RKO (cell line): Measurements from ENCODE around the gene UPF2.

Experiments used
- DNase-seq: peaks from one replicate; pipeline ENCODE4 v3.0.0-alpha.2; 2016; ENCODE audit warnings: low spot score

Gene UPF2

GRCh38 chr10:11884706-11885423, 157.7 kb downstream of the UPF2 start:
- DNase-seq = no peak

GRCh38 chr10:11882646-11883375, 159.8 kb downstream of the UPF2 start:
- DNase-seq = no peak

GRCh38 chr10:11881477-11882417, 160.9 kb downstream of the UPF2 start:
- peak; percentile 61 for DNase-seq

DNA sequence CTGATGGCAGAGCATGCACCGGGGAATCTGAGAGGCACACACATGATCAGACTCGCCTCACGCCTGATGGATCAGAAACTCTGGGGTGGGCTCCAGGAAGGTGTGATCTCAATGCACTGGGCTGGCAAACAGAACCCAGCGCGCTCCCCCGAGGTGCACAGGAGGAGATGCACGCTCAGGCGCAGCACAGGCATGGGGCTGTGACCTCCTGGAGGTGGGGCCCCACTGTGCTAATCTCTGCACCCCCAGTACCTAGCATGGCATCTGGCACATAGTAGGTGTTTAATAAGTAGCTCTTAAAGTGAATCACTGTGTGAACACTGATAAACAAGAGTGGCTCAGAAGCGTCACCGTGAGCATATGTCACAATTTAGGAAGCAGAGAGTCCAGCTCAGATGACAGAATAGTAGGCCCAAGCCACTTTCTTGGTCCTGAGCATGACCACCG, 161.6 kb downstream of the UPF2 start:
- DNase-seq = no peak

- no peak for DNase-seq
These were observed 162.2 kb downstream of the UPF2 start for GRCh38 chr10:11880151-11881029.

DNA sequence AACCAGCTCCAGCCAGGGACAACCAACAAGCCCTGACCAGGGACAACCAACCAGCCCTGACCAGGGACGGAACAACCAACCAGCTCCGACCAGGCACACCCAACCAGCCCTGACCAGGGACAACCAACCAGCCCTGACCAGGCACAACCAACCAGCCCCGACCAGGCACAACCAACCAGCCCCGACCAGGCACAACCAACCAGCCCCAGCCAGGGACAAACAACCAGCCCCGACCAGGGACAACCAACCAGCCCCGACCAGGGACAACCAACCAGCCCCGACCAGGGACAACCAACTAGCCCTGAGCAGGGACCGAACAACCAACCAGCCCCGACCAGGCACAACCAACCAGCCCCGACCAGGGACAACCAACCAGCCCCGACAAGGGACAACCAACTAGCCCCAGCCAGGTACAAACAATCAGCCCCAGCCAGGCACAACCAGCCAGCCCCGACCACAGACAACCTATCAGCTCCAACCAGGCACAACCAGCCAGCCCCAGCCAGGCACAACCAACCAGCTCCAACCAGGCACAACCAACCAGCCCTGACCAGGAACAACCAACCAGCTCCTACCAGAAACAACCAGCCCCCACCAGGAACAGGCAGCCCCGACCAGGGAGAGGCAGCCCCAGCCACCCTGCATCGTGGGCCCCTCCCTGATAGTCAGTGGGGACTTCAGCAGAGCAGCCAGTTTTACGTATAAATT, 163.1 kb downstream of the UPF2 start:
- DNase-seq = no peak

DNA sequence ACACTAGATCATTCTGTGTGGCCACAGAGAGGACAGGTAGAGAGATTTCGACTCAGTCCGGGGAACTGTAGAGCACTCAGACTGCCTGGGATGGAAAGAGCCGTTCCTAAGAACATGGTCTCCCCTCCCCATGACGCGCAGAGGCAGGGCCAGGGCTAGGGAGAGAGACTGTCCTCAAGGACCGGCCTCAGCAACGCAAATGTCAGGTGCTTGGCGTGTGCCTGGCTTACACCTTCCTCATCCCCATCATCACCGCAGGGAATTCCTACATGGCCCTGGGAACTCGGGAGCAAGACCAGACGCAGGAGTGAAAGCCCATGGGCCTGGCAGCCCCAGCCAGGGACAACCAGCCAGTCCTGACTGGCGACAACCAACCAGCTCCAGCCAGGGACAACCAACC, 163.8 kb downstream of the UPF2 start:
- DNase-seq = no peak

- no peak for DNase-seq
These were observed 165.1 kb downstream of the UPF2 start for GRCh38 chr10:11877591-11877905.

DNA sequence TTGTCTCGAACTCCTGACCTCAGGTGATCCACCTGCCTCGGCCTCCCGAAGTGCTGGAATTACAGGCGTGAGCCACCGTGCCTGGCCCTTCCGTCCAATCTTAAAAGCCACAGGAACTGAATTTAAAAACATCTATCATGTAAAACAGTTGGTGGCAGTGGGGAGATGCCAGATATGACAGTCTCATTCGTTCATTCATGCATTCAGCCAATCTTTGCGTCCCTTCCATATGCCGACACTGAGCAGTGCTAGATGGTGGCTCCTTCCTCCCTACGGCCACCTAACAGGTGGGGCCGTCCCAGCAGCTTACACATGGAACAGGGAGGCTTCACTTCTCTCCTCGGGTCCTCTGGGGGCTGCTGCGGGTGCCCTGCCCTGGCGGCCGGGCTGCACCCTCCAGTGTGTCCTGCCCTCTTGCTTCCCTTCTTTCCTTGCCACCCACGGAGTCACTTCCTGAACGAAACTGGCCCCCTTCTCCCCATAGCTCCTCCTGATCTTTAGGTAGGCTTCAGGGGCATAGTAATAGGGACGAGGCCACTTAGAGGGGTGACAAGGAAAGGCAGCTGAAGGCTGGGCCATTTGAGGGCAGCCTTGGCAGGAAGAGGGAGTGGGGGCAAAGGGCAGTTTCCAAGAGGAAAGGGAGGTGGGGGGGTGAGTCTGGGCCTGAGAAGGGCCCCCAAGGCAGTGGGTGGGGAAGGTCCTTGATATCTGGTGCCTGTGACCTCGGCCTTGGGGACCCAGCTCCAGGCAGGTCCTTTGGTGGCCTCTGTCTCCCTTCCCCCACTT, 165.6 kb downstream of the UPF2 start:
- DNase-seq = no peak

DNA sequence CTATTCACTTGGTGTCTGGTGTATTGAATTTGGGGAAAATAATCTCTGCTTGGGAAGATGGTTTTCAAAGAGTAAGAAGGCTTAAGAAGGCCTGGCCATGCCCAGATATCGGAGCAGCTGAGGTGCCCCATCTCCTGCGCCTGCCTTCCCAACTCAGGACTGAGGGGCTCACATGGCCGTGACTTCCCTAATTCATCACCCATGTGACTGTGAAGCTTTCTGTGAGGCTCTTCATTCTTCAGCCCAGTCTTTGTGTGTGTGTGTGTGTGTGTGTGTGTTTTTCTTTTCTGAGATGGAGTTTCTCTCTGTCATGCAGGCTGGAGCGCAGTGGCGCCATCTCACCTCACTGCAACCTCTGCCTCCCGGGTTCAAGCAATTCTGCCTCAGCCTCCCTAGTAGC, 166.3 kb downstream of the UPF2 start:
- DNase-seq = no peak

DNA sequence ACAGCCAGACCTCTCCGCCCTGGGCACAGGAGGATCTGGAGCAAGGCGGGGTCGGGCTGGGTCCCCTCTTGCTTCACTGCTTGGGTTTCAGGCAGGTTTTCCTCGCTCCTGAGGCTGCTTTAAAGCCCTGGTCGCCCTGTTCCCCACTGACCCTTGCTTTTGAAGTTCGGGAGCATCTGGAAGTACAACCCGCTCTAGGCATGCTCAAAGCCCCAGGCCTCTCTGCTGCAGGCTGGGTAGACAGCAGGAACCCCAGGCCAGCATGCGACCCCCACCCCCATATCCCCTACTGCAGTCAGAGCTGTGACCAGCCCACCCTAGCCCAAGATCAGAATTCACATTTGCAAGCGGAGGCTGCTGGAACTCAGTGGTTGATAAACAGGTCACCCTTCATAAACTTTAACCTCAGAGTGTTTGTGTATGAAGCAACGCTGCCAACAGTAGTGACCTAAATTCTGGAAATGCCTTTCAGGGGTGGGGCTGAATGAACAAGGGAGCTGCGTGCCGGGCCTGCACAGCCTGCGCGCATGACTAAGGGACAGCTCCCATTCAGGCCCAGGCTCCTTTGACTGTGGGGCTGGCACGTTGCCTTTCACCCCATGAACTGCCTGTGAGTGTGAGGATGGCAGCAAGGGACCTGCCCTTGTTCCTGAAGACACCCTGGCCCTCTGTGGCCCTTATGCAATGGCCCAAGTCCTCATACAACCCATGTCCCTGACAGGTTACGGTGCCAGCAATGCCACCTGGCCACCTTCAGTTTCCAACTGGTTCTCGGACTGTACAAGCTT, 166.9 kb downstream of the UPF2 start:
- DNase-seq = no peak

GRCh38 chr10:11874568-11875493, 167.8 kb downstream of the UPF2 start:
- no peak for DNase-seq

- no peak for DNase-seq
These were observed 171.1 kb downstream of the UPF2 start for GRCh38 chr10:11871466-11871865.

- no peak for DNase-seq
These were observed 171.7 kb downstream of the UPF2 start for GRCh38 chr10:11870900-11871400.

GRCh38 chr10:11870461-11870780, 172.2 kb downstream of the UPF2 start:
- no peak for DNase-seq
